Colonic mucosa (tissue), 4 donors: ENCODE measurements around the gene SPRY1. TPM values are rescaled to one million over a fixed set of nuclear protein-coding genes. Genes with fewer than 3 reads are reported as not detected.

Source experiments
- DNase-seq: peaks from one replicate; pipeline ENCODE4 v3.0.0-alpha.2; 2020
- H3K27ac ChIP-seq: fragments of 200-600 bp; one replicate; pipeline ENCODE4 v1.8.0; 2021
- H3K27me3 ChIP-seq: fragments of 200-600 bp; one replicate; pipeline ENCODE4 v1.8.0; 2021
- H3K36me3 ChIP-seq: fragments of 200-600 bp; one replicate; pipeline ENCODE4 v1.8.0; 2021
- H3K4me1 ChIP-seq: fragments of 200-600 bp; one replicate; pipeline ENCODE4 v1.8.0; 2021; ENCODE audit warnings: mild to moderate bottlenecking
- H3K4me3 ChIP-seq: fragments of 200-600 bp; one replicate; pipeline ENCODE4 v1.8.0; 2021
- H3K9ac ChIP-seq, 2 donors: one replicate each; pipeline ENCODE4 v1.7.0; 2013; ENCODE audit warnings: control low read depth in 2 of 2, low read depth in 2 of 2, low read length in 2 of 2
- H3K9me3 ChIP-seq: fragments of 200-600 bp; one replicate; pipeline ENCODE4 v1.8.0; 2021
- intact Hi-C: fragments of 100-400 bp; cut with DNase I; formaldehyde crosslinking; loops from one replicate; pipeline ENCODE4 v1.14.1; 2022
- total RNA-seq, 2 donors: library from RNA; stranded (reverse); fragmentation: NEBNext Ultra II Directional in 1 of 2; extraction: Animal tissue kit (Norgen Biotek cat#: 25700) in 1 of 2; gene quantifications; one replicate each; pipeline ENCODE4 v1.2.1, GENCODE V29; 2021
- TF ChIP-seq, protein P1 (sequence below): fragments of 200-600 bp; IDR thresholded peaks from one replicate; pipeline ENCODE4 v1.8.0; 2022; ENCODE audit warnings: antibody characterized with exemption, mild to moderate bottlenecking
- donor health status: healthy.
- donor health status: DM: no; HTN: no; CAD: no.
- donor health status: DM: no; HTN: no; CAD: no.

The SPRY1 gene
- total RNA-seq, 2 donors from 2014 or later: 23.8 to 34.2 TPM

DNA sequence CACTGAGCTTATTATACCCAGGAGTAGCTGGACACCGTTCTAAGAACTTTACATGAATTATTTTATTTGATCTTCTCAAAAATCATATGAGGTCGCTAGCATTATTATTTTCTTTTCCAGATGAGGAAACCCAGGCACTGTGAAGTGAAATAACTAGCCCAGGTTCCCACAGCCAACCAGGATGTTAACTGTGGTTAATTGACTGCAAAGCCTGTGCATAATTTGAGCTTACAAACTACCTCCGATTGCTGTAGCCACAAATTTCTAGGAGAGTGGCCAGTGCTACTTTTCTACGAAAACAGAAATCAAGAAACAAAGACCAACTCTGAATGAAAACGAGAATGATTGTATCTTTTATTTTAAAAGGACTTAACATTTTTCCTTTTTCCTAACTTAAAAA lies 27.2 kb downstream of the SPRY1 start:
- H3K36me3 ChIP-seq: no peaks in the 10 kb centered on the region
- H3K4me3 ChIP-seq: no peak overlapping the region
- H3K9me3 ChIP-seq: no peaks in the 10 kb centered on the region
- no peaks in the 10 kb centered on the region for H3K27me3 ChIP-seq
- no peak overlapping the region for H3K27ac ChIP-seq
- DNase-seq: no peak
- H3K4me1 ChIP-seq: no peaks in the 10 kb centered on the region
- TF ChIP-seq, protein P1, sequence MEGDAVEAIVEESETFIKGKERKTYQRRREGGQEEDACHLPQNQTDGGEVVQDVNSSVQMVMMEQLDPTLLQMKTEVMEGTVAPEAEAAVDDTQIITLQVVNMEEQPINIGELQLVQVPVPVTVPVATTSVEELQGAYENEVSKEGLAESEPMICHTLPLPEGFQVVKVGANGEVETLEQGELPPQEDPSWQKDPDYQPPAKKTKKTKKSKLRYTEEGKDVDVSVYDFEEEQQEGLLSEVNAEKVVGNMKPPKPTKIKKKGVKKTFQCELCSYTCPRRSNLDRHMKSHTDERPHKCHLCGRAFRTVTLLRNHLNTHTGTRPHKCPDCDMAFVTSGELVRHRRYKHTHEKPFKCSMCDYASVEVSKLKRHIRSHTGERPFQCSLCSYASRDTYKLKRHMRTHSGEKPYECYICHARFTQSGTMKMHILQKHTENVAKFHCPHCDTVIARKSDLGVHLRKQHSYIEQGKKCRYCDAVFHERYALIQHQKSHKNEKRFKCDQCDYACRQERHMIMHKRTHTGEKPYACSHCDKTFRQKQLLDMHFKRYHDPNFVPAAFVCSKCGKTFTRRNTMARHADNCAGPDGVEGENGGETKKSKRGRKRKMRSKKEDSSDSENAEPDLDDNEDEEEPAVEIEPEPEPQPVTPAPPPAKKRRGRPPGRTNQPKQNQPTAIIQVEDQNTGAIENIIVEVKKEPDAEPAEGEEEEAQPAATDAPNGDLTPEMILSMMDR: no peak
- intact Hi-C loops: no loop called here
- no peak overlapping the region for H3K9ac ChIP-seq

DNA sequence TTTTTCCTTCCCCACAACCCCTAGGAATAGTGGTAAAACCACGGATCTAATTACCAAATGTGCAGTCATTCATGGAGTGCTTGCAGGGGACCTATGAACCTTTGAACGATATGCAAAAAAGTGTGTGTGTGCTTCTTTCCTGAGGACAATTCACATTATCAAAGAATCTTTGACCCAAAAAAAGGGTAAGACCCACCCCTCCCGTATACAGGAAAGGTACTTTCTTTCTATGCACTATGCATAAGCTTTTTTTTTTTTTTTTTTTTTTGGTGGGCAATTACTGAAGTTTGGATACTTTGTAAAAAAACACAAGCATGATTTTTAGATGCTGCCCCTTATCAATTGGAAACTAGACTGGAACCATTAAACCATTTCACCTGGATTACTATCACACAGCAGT lies 31.4 kb downstream of the SPRY1 start:
- no peaks in the 10 kb centered on the region for H3K27me3 ChIP-seq
- no peaks in the 10 kb centered on the region for H3K9me3 ChIP-seq
- no peak overlapping the region for H3K9ac ChIP-seq
- H3K4me1 ChIP-seq: no peaks in the 10 kb centered on the region
- no peak for DNase-seq
- intact Hi-C loops: no loop called here
- TF ChIP-seq, protein P1: no peak
- no peaks in the 10 kb centered on the region for H3K36me3 ChIP-seq
- no peak overlapping the region for H3K27ac ChIP-seq
- no peak overlapping the region for H3K4me3 ChIP-seq

DNA sequence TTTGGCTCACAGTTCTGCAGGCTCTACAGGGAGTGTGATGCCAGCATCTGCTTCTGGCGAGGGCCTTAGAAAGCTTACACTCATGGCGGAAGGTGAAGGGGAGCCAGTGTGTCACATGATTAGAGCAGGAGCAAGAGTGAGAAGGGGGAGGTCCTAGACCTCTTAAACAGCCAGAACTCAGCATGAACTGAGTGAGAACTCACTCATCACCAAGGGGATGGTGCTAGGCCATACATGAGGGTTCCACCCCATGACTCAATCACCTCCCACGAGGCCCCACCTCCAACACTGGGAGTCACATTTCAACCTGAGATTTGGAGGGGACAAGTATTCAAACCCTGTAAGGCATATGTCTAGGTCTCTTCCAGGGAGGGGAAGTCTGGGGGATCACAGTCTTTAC lies 33.4 kb downstream of the SPRY1 start:
- intact Hi-C loops: no loop called here
- DNase-seq: no peak
- TF ChIP-seq, protein P1: no peak
- Histone ChIP-seq H3K27ac (no peak overlapping the region), H3K9me3 (no peaks in the 10 kb centered on the region), H3K4me1 (no peaks in the 10 kb centered on the region), H3K27me3 (no peaks in the 10 kb centered on the region), H3K4me3 (no peak overlapping the region), H3K36me3 (no peaks in the 10 kb centered on the region), H3K9ac (no peak overlapping the region)

DNA sequence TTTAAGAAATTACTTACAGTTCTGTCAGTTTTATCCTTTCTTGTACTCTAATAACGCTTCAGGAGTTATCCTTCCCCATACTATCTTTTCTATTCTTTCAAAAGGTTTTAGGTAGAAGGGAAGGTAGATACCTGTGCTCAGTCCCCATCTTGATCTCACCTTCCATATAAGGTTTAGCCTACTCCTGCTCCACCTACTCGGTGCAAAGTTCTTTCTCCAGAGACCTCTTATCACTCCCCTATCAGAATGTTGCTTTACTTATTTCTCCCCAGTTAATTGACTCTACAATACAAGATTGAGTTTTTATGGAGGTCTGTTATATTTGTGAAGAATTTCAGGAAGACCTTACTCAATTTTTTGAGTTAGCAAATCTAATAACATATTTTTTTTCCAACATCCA lies 33.9 kb downstream of the SPRY1 start:
- intact Hi-C loops: no loop called here
- no peaks in the 10 kb centered on the region for H3K9me3 ChIP-seq
- TF ChIP-seq, protein P1: no peak
- no peaks in the 10 kb centered on the region for H3K4me1 ChIP-seq
- H3K27me3 ChIP-seq: no peaks in the 10 kb centered on the region
- H3K9ac ChIP-seq: no peak overlapping the region
- H3K4me3 ChIP-seq: no peak overlapping the region
- DNase-seq: no peak
- H3K27ac ChIP-seq: no peak overlapping the region
- no peaks in the 10 kb centered on the region for H3K36me3 ChIP-seq

DNA sequence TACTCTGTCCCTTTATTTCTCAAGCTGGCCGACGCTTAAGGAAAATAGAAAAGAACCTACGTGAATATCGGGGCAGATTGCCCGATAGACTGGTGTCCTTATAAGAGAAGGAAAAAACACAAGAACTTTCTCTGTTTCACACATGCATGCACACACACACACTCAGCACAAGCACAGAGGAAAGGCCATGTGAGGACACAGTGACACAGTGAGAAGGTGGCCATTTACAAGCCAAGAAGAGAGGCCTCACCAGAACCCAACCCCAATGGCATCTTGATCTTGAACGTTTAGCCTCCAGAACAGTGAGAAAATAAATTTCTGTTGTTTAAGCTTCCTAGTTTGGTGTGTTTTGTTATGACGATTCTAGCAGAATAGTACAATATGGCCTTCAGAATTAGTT lies 37.0 kb downstream of the SPRY1 start:
- TF ChIP-seq, protein P1: no peak
- intact Hi-C loops: no loop called here

DNA sequence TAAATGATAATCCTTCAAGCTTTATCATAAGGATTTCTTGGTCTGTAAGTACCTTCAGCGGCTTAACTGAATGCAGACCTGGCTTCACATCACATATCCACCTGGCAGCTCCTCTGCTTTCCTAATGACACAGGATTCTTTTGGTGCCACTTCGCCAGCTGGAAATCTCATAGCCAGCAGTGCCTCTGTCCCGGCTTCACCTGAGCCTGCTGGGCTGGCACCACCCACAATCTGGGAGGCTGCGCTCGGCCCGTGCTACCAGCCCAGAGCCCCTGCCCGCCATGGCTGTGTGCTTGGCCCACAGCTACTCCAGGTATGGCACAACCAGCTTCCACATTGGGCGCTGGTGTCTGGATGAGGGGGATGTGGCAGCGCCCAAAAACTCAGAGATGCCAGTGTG lies 37.4 kb downstream of the SPRY1 start:
- intact Hi-C loops: no loop called here
- Histone ChIP-seq H3K9me3 (no peaks in the 10 kb centered on the region), H3K27me3 (no peaks in the 10 kb centered on the region), H3K9ac (no peak overlapping the region), H3K36me3 (no peaks in the 10 kb centered on the region), H3K27ac (no peak overlapping the region), H3K4me3 (no peak overlapping the region), H3K4me1 (no peaks in the 10 kb centered on the region)
- TF ChIP-seq, protein P1: no peak
- no peak for DNase-seq

More for the DNA sequence above, 37.0 kb downstream of the SPRY1 start:
- no peaks in the 10 kb centered on the region for H3K27me3 ChIP-seq
- DNase-seq: no peak
- no peaks in the 10 kb centered on the region for H3K4me1 ChIP-seq
- H3K9ac ChIP-seq: no peak overlapping the region
- H3K36me3 ChIP-seq: no peaks in the 10 kb centered on the region
- H3K9me3 ChIP-seq: no peaks in the 10 kb centered on the region
- H3K4me3 ChIP-seq: no peak overlapping the region
- no peak overlapping the region for H3K27ac ChIP-seq
